Bronchial epithelial cell (primary cell): ENCODE data around the gene EGR1. TPM values are rescaled to one million over a fixed set of nuclear protein-coding genes. Genes with fewer than 3 reads are reported as not detected.

Experiments
- DNase-seq: peaks from one replicate; pipeline ENCODE4 v3.0.0-alpha.2; 2010; ENCODE audit warnings: low read depth
- FAIRE-seq: peaks from 2 replicates; lab custom pipeline; 2011; peaks lifted over from hg19 to GRCh38; lab: Jason Lieb, UNC
- H3K27me3 ChIP-seq: 2 replicates; pipeline ENCODE4 v1.5.1; 2011; ENCODE audit warnings: low read length; ENCODE audit not compliant: control insufficient read depth, insufficient read depth
- H3K36me3 ChIP-seq: 2 replicates; pipeline ENCODE4 v1.5.1; 2011; ENCODE audit warnings: low read length; ENCODE audit not compliant: control insufficient read depth, insufficient read depth
- H3K4me3 ChIP-seq: 2 replicates; pipeline ENCODE4 v1.5.1; 2011; ENCODE audit warnings: mild to moderate bottlenecking, low read depth, low read length, control low read depth
- total RNA-seq: library from RNA; depleted of rRNA; stranded (reverse); fragments of >200 nt; gene quantifications from 2 replicates; pipeline ENCODE4 v1.2.1, GENCODE V29; 2014
- TF ChIP-seq, protein P1 (sequence below): IDR thresholded peaks from 2 replicates; pipeline ENCODE4 v1.5.1; 2011; ENCODE audit warnings: mild to moderate bottlenecking, moderate library complexity, low read length, control low read depth, inconsistent platforms; ENCODE audit not compliant: insufficient read depth, severe bottlenecking

EGR1 gene
- total RNA-seq, 1 donor from 2014 or later = 9.0 TPM

DNA sequence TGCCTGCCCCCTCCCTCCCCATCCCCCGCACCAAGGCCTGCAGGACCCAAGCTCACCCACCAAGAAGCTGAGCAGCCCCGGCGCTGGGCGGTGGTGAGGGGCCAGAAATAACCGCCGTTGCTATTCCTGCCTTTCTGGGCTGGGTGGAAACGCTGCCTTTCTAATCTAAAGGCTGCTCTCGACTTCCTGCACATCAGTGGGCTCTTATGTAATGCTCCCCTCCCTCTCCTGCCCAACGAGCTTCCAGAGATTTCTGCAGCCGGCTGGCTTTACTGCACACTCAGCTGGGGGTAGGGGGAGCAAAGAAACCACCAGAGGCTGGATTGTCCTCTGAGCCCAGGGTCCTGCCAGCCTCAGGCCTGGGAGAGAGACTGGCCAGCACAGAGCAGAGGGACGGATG, 6.9 kb upstream of the EGR1 start:
- Histone ChIP-seq H3K4me3 (no peak overlapping the region), H3K27me3 (no peaks in the 10 kb centered on the region), H3K36me3 (no peaks in the 10 kb centered on the region)
- DNase-seq (no peak), FAIRE-seq (no peak)
- TF ChIP-seq, protein P1, sequence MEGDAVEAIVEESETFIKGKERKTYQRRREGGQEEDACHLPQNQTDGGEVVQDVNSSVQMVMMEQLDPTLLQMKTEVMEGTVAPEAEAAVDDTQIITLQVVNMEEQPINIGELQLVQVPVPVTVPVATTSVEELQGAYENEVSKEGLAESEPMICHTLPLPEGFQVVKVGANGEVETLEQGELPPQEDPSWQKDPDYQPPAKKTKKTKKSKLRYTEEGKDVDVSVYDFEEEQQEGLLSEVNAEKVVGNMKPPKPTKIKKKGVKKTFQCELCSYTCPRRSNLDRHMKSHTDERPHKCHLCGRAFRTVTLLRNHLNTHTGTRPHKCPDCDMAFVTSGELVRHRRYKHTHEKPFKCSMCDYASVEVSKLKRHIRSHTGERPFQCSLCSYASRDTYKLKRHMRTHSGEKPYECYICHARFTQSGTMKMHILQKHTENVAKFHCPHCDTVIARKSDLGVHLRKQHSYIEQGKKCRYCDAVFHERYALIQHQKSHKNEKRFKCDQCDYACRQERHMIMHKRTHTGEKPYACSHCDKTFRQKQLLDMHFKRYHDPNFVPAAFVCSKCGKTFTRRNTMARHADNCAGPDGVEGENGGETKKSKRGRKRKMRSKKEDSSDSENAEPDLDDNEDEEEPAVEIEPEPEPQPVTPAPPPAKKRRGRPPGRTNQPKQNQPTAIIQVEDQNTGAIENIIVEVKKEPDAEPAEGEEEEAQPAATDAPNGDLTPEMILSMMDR = no peak

DNA sequence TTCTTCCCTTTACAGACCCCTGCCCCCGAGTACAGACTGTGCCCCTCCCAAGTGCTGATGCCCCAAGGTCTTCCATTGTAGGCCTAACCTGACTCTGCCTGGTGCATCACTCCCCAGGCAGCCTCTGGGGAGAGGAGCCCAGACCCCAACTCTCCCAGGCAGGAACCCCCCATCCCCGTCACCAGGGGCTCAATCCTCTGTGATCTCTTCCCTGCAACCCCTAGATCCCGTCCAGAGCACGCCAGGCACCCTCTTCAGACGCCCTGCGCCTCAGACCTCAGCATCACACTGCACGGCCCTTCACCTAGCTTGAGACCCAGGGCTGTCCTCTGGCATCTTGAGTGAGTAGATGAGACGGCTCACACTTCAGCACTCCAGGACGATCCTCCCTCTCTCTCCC, 6.4 kb upstream of the EGR1 start:
- Histone ChIP-seq H3K27me3 (no peaks in the 10 kb centered on the region), H3K36me3 (no peaks in the 10 kb centered on the region), H3K4me3 (no peak overlapping the region)
- TF ChIP-seq, protein P1 = no peak
- no peak for DNase-seq
- FAIRE-seq = no peak

DNA sequence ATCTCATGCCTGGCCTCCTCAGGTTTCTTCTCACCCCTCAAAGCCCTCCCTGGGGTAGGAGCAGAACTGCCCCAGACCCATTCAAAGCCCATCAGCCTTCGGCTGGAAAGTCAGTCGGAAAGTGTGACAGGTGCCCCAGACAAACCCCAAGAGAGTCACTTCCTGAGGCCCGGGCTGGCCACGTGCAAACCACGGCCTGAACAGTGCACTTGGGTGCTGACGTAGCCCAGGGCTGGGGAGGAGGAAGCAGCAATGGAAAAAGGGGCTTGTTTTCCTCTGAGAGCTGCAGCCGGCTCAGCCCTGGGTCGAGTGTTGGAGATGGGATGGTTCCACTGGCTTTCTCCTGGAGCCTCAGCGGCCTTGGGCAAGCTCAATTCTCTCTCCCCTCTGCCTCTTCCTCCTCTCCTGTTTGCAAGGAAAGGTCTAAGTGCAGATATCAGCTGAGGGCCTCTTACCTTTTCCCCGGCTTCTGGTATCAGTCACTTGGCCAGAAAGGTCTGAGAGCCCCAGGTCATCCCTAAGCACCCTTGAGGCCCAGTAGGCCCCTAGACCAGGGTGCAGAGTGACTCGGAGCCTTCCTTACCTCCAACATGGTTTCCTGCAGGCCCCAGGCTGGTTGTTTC, 5.9 kb upstream of the EGR1 start:
- TF ChIP-seq, protein P1 = no peak
- no peak for DNase-seq
- FAIRE-seq = no peak

DNA sequence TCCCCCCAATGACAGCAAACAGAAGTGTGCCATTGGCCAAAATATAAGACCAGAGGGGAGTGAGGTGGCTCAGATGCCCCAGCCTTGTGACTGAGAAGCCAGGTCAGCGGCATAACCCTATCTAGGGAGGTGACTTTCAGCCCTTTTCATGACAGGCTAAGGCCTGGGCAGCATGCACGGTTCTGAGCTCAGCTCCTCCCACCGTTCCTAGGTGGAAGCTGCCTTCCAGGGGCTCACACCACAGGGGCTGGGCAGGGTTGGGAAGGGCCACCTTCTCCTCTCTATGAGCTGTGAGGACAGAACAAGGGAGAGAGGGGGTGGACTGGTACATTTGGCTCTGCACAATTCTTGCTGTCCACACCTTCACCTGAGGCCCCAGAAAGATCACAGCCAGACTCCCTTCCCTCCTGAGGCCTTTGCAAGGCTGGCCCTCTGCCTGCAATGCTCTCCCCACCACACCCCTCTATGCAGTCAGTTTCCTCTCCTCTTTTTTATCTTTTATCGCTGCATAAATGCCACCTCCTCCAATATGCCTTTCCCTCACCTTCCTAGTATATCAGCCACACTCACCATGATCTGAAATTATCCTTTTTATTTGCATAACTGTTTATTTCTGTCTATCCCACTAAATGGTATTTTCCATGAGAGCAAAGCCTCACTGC, 5.1 kb upstream of the EGR1 start:
- no peak overlapping the region for H3K4me3 ChIP-seq
- DNase-seq (no peak), FAIRE-seq (no peak)
- H3K36me3 ChIP-seq = no peaks in the 10 kb centered on the region
- H3K27me3 ChIP-seq = no peaks in the 10 kb centered on the region
- TF ChIP-seq, protein P1 = no peak

More for the DNA sequence above, 5.9 kb upstream of the EGR1 start:
- H3K36me3 ChIP-seq = no peaks in the 10 kb centered on the region
- no peak overlapping the region for H3K4me3 ChIP-seq
- H3K27me3 ChIP-seq = no peaks in the 10 kb centered on the region

DNA sequence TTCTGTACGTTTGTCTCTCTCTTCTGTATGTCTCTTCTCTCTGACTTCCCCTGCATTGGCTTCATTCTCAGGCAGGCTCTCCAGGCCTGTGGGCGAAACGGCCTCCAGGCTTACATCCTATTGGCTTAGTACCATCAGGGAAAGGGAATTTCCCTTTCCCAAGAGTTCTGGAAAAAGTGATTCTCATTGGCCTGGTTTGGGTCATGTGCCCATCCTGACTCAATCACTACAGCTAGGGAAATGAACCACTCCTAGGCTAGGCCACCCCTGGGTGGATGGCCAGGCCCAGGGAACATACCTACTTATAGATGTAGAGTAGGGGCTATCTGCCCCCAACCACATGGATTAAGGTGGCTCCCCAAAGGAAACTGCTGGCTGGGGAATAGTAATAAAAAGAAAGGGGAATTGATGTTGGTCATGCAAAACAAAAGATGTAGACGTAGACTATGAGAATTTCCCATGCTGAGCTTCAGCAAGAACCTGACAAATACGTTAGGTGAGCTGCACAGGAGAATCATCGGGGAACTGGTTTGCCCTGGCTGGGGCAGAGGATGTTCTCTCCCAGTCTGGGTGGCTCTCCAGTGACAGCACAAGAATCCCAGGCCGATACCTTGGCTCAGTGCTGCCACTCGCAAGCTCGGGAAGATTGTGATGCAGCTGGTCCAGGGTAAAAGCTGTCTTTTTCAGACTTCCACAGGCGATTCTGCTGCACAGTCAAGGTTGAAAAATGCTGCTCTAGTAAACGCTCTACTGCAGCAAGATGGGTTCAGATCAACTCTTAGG, 3.7 kb upstream of the EGR1 start:
- peak; percentile 91 for DNase-seq

More for the DNA sequence above, 3.7 kb upstream of the EGR1 start:
- peak; percentile 68 for FAIRE-seq
- H3K36me3 ChIP-seq = peaks cover 10% of the 10 kb centered on the region
- no peaks in the 10 kb centered on the region for H3K27me3 ChIP-seq
- TF ChIP-seq, protein P1 = no peak
- no peak overlapping the region for H3K4me3 ChIP-seq
